AG04449 (cell line): ENCODE measurements around the gene MSRB1.

ENCODE experiments used
- CTCF ChIA-PET: fragments of 350-600 bp; formaldehyde crosslinking; extraction: SDS; loops from one replicate; lab custom pipeline; 2021; ENCODE audit warnings: antibody characterized with exemption; lab: Yijun Ruan, JAX
- POLR2A ChIA-PET: fragments of 400-600, 350-600 bp; formaldehyde crosslinking; extraction: SDS; loops from one replicate; lab custom pipeline; 2020; ENCODE audit warnings: antibody characterized with exemption, inconsistent platforms; lab: Yijun Ruan, JAX
- DNase-seq: peaks from one replicate; pipeline ENCODE4 v3.0.0-alpha.2; 2010; ENCODE audit warnings: low read depth, low spot score
- H3K4me3 ChIP-seq: 2 replicates; pipeline ENCODE4 v1.5.1; 2011; ENCODE audit warnings: low read depth, mild to moderate bottlenecking, control low read depth, low read length
- CTCF ChIP-seq: IDR thresholded peaks from one replicate; pipeline ENCODE4 v1.5.1; 2011; ENCODE audit warnings: mild to moderate bottlenecking, moderate library complexity, low read length, control low read depth, inconsistent platforms; ENCODE audit not compliant: insufficient read depth; ENCODE audit errors: missing control alignments

MSRB1 gene

GRCh38 chr16:1976216-1976520 is 33.2 kb upstream of the MSRB1 start:
- no peak for TF ChIP-seq CTCF
- POLR2A ChIA-PET, result no interaction called here
- DNase-seq, result no peak
- CTCF ChIA-PET, result no interaction called here
- no peak overlapping the region for H3K4me3 ChIP-seq

GRCh38 chr16:1975432-1976215 is 32.6 kb upstream of the MSRB1 start:
- H3K4me3 ChIP-seq, result no peak overlapping the region
- CTCF ChIA-PET, result no interaction called here
- no peak for DNase-seq
- POLR2A ChIA-PET, result no interaction called here
- TF ChIP-seq CTCF, result no peak

- ChIA-PET CTCF (interaction anchor here (0.8 to 1.7 kb wide), 2 partner anchors 8 to 166 kb away, joined by 3 to 7 read pairs; no protein-coding TSS in a partner anchor), POLR2A (no interaction called here)
- no peak for TF ChIP-seq CTCF
- H3K4me3 ChIP-seq, result no peak overlapping the region
- no peak for DNase-seq
Measured at GRCh38 chr16:1974157-1975070, 31.4 kb upstream of the MSRB1 start.

- no peak overlapping the region; the same call in 1 of the 2 replicates for H3K4me3 ChIP-seq
- ChIA-PET POLR2A (no interaction called here), CTCF (interaction anchor here (0.8 to 1.7 kb wide), 2 partner anchors 9 to 167 kb away, joined by 3 to 7 read pairs; no protein-coding TSS in a partner anchor)
- no peak for TF ChIP-seq CTCF
- no peak for DNase-seq
Measured at GRCh38 chr16:1973461-1974156, 30.6 kb upstream of the MSRB1 start.

DNA sequence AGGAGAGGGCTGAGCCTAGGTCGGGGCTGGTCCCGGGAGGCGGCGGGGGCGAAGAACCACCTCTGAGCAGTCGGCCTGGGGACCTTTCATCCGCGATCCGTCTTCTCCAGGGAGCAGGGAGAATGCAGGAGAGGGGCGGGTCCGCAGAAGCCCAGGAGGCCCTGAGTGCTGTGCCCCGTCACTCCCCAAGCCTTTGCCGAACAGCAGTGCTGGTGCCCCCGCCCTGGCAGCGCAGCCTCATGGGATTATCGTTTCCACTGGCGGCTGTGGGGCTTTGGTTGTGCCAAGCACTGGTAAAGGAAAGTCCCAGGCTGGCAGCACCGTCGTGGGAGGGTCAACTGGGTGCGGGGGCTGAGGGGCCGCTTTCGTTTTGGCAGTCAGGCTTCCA is 29.5 kb upstream of the MSRB1 start:
- ChIA-PET CTCF (interaction anchor here (1.4 to 1.7 kb wide), 2 partner anchors 10 kb away, joined by 5 to 7 read pairs; no protein-coding TSS in a partner anchor), POLR2A (interaction anchor here (1.8 to 3.1 kb wide), 3 partner anchors 10 to 183 kb away, joined by 9 to 20 read pairs (median 14); partner anchors contain the start of genes NDUFB10, NOXO1 and TRAF7)
- TF ChIP-seq CTCF, result no peak
- H3K4me3 ChIP-seq, result peak overlapping the region; percentile 85
- DNase-seq, result no peak
